GM18907 (cell line): ENCODE data around the gene NF1.
"Not testable (repeated sequence)": the region's sequence is repeated elsewhere in the genome, so short reads cannot be mapped to it uniquely, and the experiment has no call there.

ENCODE experiments used
- ATAC-seq: cut with Tn5 transposase; IDR thresholded peaks from one replicate; pipeline ENCODE4 v1.9.1; 2021; ENCODE audit warnings: mild to moderate bottlenecking, moderate library complexity; ENCODE audit not compliant: unreplicated experiment

NF1 gene

GRCh38 chr17:31379597-31380205 is 284.9 kb downstream of the NF1 start:
- ATAC-seq, result no peak

DNA sequence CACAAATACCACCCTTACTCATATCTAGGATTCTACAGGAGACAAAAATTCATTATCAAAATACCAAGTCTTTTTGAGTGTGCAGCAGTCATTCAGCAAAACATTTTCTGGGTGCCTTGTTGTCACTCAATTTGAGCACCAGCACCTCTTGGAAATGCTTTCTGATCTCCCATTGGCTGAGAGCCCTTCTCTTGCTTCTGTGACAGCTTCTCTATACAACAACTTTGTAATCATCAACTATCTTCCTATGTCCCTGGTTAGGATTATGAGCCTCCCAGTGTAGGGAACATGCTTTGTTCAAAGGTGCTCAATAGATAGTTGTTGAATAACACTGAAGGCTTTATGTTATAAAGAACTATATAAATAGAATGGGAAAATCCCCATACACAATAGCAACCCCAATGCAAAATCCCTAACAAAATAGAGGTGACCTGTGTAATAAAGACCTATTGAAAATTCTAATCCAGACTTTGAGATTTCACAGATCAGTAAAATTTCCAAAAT is 286.4 kb downstream of the NF1 start:
- no peak for ATAC-seq

DNA sequence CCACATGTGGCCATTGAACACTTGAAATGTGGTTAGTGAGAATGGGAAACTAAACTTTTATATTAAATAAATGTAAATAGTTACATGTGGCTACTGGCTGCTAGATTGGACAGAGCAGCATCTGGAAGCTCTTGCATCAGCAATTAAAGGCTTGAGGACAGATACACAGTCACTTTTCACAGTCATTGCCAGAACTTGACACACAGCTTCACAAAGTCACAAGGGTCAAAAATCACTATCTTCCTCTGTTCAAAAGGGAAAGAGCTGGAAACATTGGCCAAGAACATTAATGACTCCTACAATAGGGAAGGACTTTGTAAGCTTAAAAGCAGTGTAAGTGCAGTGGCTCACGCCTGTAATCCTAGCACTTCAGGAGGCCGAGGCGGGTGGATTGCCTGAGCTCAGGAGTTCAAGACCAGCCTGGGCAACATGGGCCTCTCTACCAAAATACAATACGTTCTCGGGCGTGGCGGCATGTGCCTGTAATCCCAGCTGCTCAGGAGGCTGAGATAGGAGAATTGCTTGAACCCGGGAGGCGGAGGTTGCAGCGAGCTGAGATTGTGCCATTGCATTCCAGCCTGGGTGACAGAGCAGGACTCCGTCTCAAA is 288.0 kb downstream of the NF1 start:
- ATAC-seq, result not testable (repeated sequence)

DNA sequence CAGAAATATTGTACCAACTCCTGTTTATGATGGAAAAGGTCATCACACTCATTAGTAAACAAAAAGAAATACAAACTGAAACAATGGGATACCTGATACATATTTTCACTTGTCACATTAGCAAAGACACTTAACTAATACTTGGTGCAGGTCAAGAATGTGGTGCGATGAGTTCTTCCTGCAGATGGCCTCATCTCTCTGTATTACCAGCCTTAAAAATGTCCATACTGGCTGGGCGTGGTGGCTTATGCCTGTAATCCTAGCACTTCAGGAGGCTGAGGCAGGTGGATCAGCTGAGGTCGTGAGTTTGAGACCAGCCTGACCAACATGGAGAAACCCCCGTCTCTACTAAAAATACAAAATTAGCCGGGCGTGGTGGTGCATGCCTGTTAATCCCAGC is 288.7 kb downstream of the NF1 start:
- ATAC-seq, result not testable (repeated sequence)

DNA sequence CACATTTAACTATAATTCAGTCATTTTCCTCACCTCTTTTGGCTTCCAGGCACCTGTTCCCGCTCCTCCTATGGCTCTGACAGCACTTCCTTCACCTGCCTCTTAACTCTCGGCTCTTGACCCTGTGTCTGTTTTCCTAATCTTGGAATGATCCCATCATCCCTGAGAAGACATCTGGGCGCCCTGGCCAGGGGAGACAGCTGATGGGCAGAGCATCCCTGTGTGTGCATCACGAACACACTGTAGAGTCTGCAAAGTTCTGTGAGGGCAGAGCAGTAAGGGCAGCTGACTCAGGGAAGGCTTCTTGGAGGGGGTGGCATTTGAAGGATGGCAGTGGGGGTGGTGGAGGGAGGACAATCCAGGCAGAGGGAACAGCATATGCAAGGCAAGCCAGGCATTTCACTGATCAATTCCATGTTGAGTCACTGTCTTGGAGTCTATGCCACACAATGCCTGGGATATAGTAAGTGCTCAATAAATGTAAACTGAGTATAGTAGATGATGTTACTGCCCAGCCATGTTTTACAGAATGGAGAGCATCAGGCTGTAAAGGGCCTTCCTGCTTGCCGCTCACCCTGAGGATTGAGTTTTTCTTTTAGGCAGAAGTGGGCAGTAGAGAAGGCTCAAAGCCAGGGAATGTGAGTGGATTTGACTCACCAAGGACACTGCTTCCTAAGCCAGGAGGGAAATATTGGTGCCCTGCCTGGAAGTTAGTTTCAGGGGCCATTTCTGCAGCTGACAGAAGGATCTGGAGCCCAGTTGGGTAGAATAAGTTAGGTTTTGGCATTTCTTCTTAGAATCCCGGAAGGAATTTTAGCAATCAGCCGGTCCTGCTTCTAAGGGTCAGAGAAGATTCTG is 290.9 kb downstream of the NF1 start:
- ATAC-seq, result no peak

DNA sequence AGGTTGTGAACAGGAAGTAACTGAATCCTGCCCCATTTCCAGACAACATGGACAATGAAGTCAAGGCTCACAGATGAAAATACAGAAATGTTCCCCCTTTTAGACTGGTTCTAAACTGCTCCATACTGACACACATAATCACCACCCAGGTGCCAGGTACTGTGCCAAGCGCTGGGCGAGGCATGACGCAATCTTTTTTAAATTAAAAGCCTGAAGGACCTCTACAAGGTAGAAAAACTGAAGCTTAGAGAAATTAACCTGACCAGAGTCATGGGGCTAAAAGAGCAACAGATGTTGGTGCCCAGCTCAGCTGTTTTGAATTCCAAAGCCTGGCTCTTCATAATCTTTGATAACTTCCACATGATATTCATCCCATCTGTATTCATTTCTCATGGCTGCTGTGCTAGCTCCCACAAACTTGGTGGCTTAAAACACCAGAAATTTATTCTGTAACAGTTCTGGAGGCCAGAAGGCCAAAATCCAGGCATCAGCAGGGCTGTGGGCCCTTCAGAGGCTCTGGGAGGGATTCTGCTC is 291.8 kb downstream of the NF1 start:
- no peak for ATAC-seq

DNA sequence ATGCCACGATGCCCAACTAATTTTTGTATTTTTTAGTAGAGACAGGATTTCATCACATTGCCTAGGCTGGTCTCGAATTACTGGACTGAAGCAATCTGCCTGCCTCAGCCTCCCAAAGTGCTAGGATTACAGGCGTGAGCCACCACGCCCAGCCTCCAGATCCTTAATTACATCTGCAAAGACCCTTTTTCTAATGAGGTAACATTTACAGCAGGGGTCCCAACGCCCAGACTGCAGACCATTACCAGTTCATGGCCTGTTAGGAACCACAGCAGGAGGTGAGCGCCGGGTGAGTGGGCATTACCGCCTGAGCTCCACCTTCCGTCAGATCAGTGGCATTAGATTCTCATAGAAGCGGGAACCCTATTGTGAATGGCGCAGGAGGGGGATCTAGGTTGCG is 292.7 kb downstream of the NF1 start:
- ATAC-seq, result no peak

- ATAC-seq, result no peak
Observed at GRCh38 chr17:31388351-31388750, 293.6 kb downstream of the NF1 start.

GRCh38 chr17:31388770-31389656 is 294.2 kb downstream of the NF1 start:
- no peak for ATAC-seq

DNA sequence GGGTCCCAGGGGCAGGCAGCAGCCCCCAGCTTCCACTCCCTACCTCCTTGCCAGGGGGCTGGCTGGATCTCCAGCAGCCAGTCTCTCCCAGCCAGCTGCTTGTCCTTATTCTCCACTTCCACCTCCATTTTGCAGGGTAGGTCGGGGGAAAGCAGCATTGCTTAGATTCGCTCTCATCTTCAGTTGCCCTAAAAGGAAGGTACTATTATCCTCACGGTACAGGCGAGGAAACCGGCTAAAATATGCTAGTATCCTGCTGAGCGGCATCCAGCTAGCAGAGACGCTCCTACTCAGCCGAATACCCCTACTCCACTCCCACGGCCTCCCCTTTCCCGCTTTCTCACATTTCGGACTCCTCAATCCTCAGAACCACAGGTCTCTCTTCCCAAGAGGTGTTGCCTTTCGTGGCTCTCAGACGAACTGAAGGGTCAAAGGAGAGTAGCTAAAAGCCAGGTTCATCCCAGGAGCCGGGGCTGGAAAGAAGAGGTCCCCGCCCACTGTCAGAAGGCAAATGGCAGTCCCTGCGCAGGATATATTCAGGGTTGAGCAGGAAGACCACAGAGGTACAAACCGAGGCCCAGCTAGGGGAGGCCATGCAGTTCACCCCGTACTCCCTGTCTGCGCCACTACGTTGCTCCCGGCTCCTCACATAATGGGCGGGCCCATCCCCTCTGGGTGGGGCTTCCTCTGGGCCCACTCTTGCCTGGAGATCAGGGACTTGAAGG is 295.0 kb downstream of the NF1 start:
- ATAC-seq, result no peak

DNA sequence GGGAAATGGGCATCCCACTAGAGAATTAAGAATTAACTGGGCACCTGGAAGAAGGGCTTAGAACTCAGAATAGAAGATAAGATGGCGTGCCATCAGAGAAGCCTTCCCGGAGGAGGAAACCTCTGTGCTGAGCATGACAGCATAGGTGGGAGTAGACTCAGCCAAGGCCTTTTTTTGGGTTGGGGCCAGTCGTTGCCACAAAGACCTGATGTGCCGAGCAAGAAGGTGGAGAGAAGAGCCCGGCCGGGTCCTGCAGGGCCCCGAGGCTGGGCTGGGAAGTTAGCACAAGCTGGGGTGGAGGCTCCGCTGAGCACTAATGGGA is 295.6 kb downstream of the NF1 start:
- ATAC-seq, result no peak

GRCh38 chr17:31390748-31391495 is 296.1 kb downstream of the NF1 start:
- no peak for ATAC-seq

- no peak for ATAC-seq
Observed at GRCh38 chr17:31391496-31391949, 296.7 kb downstream of the NF1 start, which contains the start of gene RAB11FIP4. TSS of gene RAB11FIP4 (plus strand) at chr17:31391675. CDS start at chr17:31391853, 178 bp downstream.

- ATAC-seq, result no peak
Observed at GRCh38 chr17:31392002-31392855, 297.5 kb downstream of the NF1 start.

- ATAC-seq, result no peak
Observed at GRCh38 chr17:31392856-31393748, 298.3 kb downstream of the NF1 start.

- no peak for ATAC-seq
Observed at GRCh38 chr17:31393749-31394146, 299.0 kb downstream of the NF1 start.

DNA sequence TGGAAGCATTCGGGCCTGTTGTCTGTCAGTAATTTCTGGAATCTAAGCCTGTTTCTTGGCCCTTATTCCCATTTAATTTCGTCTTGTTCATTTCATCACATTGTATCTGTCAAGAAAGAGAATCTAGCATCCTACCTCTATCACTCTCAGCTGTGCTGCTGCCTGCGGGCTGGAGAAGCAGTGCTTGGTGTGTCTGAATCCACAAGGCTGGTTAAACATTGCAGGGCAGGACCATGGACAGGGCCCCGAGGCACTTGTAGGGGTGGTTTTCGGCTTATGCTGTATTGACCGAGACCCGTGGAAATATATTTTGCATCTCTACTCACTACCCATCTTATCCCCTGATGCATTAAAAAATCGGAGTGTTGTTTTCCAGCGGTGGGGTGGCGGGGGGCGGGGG is 299.8 kb downstream of the NF1 start:
- no peak for ATAC-seq
